ENCODE results near the gene ARID1B.

- TF ChIP-seq CTCF (IDR thresholded peaks at IDR 0.05) = no peak
- TF ChIP-seq POLR2A (IDR thresholded peaks at IDR 0.05) = no peak
Measured at GRCh38 chr6:156781861-156782631, 4.9 kb downstream of the ARID1B start.

Measured in adrenal gland (tissue), 5 donors.